HG03196 (cell line): Measurements from ENCODE around the gene UGT1A9.
"Not testable (repeated sequence)": the region's sequence is repeated elsewhere in the genome, so short reads cannot be mapped to it uniquely, and the experiment has no call there.

Source experiments
- ATAC-seq: cut with Tn5 transposase; IDR thresholded peaks from one replicate; pipeline ENCODE4 v1.9.1; 2021; ENCODE audit not compliant: unreplicated experiment

The UGT1A9 gene

DNA sequence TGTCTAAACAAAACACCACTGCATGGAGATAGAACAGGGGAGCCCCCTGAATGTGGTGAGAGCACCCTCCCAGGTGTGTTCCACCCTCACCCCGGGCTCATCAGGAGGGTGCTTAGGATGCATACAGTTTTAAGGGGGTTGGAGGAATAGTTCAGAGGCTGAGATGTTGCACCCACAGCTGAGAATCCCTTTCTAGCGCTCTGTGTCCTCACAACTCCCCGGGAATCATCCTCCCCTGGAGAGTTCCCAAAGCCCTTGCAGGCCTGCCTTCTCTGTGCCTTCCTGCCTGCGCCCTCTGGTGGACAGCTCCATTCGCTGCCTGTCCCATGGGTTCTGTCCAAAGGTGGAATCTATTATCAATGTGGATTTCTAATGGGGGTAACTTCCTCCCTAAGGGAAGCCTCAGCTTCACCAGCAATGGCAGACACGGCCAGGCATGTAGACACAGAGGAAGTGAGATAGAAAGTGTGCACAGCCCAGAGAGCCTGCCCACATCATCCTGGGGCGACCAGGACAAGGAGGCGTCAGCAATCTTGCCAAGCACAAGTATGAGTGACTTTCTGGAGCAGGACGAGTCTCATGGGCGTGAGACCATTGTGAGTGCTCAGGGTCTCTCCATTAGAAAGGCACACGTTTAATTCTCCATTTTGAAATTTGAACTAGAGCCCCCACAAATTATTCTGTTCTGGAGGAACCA lies 39.8 kb downstream of the UGT1A9 start:
- peak; percentile 61 for ATAC-seq

DNA sequence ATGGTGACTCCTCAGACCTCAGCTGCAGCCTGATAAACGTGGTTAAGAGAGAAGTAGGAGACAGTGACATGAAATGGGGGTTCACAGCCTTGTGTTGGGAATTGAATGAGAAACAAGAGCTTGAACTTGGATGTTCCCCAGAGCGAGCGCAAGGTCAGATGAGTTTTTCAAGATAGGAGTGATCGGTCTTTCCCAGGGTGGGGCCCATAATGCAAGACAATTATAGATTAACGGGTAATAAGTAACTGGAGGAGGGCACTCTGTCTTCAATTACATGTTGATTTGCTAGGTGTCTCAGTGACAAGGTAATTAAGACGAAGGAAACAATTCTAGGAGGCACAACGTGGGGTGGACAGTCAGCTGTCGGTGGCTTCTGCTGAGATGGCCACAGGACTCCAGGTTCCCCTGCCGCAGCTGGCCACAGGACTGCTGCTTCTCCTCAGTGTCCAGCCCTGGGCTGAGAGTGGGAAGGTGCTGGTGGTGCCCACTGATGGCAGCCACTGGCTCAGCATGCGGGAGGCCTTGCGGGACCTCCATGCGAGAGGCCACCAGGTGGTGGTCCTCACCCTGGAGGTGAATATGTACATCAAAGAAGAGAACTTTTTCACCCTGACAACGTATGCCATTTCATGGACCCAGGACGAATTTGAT lies 41.0 kb downstream of the UGT1A9 start, which contains the start of gene UGT1A5:
TSS of gene UGT1A5 (plus strand) at position 297 of the 651 bp plus-strand sequence. CDS start at position 382, 85 bp downstream.
- no peak for ATAC-seq

DNA sequence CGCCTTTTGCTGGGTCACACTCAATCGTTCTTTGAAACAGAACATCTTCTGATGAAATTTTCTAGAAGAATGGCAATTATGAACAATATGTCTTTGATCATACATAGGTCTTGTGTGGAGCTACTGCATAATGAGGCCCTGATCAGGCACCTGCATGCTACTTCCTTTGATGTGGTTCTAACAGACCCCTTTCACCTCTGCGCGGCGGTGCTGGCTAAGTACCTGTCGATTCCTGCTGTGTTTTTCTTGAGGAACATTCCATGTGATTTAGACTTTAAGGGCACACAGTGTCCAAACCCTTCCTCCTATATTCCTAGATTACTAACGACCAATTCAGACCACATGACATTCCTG lies 41.5 kb downstream of the UGT1A9 start:
- no peak for ATAC-seq

DNA sequence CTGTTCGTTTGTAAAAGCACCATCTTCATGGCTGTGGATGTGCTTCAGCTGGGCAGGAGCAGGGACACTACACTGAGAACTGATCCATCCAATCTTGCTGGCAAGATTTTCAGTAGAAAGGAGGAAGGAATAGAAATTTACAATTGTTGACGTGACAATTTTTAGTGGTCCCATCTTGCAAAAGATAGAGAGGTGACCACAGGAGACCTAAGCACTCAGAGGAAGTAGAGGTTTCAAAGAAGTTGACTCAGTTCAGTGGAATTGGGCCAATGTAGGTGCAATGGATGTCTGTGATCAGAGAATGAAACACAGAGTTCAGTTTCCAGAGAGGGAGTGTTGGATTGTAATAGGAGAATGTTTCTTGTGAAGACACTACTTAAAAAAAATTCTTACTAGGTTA lies 42.4 kb downstream of the UGT1A9 start:
- no peak for ATAC-seq

DNA sequence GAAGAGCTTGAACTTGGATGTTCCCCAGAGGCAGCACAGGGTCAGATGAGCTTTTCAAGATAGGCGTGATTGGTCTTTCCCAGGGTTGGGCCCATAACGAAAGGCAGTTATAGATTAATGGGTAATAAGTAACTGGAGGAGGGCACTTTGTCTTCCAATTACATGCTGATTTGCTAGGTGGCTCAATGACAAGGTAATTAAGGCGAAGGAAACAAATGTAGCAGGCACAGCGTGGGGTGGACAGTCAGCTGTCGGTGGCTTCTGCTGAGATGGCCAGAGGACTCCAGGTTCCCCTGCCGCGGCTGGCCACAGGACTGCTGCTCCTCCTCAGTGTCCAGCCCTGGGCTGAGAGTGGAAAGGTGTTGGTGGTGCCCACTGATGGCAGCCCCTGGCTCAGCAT lies 46.9 kb downstream of the UGT1A9 start, which contains the start of gene UGT1A4:
TSS of gene UGT1A4 (plus strand) at position 185 of the 400 bp plus-strand sequence. CDS start at position 270, 85 bp downstream.
- ATAC-seq: no peak

DNA sequence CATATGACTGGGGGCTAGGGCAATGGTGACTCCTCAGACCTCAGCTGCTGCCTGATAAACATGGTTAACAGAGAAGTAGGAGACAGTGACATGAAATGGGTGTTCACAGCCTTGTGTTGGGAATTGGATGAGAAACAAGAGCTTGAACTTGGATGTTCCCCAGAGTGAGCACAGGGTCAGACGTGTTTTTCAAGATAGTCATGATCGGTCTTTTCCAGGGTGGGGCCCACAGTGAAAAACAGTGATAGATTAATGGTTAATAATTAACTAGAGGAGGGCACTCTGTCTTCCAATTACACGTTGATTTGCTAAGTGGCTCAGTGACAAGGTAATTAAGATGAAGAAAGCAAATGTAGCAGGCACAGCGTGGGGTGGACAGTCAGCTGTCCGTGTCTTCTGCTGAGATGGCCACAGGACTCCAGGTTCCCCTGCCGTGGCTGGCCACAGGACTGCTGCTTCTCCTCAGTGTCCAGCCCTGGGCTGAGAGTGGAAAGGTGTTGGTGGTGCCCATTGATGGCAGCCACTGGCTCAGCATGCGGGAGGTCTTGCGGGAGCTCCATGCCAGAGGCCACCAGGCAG lies 57.1 kb downstream of the UGT1A9 start, which contains the start of gene UGT1A3:
TSS of gene UGT1A3 (plus strand) at position 320 of the 579 bp plus-strand sequence. CDS start at position 405, 85 bp downstream.
- ATAC-seq: no peak

DNA sequence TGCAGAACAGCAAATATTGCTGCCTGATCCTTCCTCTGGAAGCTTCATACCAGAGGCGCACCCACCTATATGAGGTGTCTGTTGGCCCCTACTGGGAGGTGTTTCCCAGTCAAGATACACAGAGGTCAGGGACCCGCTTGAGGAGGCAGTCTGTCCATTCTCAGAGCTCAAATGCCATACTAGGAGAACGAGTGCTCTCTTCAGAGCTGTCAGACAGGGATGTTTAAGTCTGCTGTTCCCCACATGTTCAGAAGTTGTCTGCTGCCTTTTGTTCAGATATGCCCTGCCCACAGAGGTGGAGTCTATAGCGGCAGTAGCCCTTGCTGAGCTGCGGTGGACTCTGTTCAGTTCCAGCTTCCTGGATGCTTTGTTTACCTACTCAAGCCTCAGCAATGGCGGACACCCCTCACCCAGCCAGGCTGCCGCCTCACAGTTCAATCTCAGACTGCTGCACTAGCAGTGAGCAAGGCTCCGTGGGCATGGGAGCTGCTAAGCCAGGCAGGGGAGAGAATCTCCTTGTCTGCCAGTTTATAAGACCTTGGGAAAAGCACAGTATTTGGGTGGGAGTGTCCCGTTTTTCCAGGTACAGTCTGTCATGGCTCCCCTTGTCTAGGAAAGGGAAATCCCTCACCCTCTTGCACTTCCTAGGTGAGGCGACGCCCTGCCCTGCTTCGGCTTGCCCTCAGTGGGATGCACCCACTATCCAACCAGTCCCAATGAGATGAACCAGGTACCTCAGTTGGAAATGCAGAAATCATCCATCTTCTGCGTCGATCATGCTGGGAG lies 65.4 kb downstream of the UGT1A9 start:
- not testable (repeated sequence) for ATAC-seq

DNA sequence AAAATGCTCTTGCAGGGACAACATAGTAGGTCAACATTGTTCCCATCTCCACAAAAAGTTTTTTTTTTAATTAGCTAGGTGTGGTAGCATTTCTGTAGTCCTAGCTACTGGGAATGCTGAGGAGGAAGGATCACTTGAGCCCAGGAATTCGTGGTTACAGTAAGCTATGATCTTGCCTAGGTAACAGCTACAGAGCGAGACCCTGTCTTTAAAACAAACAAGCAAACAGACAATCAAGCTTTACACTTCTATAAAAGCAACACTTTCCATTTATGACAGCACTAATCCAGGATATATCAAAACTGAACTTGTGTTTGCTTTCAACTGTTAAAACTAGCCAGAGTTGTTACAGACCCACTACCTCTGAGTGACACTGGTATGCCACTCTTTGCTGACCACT lies 69.2 kb downstream of the UGT1A9 start:
- ATAC-seq: no peak

DNA sequence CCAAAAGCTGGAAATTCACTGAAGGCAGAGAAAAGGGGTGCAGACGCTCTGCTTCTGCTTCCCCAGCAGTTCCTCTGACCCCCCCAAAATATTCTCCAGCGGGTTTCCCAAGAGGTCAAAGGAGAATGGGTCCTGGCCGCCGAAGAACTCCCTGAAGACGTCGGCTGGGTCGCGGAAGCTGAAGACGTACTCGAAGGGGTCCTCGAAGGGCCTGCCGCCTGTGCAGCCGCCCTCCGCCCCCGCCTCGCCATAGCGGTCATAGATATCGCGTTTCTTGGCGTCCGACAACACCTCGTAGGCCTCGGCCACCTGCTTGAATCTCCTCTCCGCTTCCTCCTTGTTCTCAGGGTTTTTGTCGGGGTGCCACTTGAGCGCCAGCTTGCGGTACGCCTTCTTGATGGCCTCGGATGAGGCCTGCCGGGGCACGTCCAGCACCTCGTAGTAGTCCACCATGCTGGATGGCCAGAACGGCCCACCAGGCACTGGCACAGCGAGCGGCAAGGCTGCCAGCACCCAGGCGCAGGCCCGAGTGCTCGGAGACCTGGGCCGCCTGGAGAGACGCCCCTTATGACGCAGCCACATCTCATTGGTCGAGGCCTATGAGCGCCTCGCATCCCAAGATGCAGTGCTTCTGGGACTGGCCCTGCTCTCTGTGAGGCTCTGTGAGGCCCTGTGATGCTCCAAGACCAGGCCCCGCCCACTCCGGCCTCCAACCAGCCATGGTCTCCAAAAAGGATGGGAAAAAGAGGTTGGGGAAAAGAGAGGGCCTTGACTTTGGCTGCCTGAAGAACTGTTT lies 72.0 kb downstream of the UGT1A9 start:
- ATAC-seq: no peak

DNA sequence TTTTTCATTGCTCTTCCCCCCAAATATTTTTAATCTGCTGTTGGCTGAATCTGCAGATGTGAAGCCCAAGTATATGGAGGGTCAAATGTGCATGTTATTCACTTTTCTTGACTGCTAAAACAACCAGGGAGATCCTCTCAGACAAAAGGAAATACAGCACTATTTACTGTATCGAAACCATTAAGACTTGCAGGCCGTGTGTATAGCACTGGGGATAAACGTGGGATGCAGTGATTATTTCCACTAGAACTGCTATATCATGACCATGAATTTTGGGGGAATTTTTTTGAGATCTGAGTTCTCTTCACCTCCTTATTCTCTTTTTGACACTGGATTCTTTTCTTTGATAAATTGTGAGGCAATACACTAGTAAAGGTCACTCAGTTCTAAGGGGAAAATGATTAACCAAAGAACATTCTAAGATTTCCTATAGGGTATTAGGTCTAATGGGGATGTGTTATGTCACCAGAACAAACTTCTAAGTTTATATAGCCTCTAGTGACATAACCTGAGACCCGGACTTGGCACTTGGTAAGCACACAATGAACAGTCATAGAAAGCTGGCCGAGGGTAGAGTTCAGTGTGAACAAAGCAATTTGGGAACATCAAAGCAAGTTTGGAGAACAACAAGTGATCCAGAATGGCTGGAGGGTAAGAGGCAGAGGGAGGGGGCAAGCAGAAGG lies 73.5 kb downstream of the UGT1A9 start:
- no peak for ATAC-seq

DNA sequence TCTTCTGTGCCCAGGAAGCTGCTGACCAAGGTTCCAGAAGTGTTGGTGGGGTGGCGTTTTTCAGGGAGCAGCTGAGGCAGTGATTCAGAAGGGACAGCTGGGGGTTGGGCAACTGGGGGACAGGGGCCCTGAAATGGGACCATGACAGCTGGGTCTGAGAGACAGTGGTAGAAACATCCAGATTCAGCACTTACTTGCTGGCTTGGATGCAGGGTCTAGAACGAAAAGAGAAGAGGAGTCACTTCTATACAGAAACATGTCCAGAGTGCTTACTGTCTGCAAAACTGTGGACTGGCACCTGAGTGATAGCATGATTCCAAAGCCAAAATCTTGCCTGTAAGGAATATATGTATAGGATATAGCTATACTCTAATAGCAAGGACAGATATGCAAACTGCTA lies 74.1 kb downstream of the UGT1A9 start:
- ATAC-seq: not testable (repeated sequence)

DNA sequence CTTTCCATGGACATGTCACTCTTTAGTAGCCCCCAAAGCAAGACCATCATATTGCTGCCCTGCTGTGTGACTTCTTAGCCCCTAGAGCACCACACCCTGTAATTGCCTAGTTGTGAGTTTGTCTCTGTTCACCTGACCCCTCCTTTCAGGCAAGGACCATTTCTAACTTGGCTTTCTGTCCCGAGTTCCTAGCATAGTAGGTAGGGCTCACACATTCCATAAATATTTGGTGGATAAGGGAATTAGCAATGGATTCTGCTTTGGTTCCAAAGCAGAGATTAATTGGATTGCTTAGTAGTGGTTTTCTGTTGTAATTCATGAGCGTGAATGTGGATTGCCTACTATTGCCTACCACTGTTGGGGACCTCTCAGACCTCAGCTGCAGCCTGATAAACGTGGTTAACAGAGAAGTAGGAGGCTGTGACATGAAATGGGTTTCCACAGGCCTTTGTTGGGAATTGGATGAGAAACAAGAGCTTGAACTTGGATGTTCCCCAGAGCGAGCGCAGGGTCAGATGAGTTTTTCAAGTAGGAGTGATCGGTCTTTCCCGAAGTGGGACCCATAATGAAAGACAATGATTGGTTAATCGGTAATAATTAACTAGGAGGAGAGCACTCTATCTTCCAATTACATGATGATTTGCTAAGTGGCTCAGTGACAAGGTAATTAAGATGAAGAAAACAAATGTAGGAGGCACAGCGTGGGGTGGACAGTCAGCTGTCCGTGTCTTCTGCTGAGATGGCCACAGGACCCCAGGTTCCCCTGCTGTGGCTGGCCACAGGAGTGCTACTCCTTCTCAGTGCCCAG lies 75.0 kb downstream of the UGT1A9 start:
- no peak for ATAC-seq

DNA sequence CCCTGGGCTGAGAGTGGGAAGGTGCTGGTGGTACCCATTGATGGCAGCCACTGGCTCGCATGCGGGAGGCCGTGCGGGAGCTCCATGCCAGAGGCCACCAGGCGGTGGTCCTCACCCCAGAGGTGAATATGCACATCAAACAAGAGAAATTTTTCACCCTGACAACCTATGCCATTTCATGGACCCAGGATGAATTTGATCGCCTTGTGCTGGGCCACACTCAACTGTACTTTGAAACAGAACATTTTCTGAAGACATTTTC lies 75.5 kb downstream of the UGT1A9 start:
- ATAC-seq: no peak

DNA sequence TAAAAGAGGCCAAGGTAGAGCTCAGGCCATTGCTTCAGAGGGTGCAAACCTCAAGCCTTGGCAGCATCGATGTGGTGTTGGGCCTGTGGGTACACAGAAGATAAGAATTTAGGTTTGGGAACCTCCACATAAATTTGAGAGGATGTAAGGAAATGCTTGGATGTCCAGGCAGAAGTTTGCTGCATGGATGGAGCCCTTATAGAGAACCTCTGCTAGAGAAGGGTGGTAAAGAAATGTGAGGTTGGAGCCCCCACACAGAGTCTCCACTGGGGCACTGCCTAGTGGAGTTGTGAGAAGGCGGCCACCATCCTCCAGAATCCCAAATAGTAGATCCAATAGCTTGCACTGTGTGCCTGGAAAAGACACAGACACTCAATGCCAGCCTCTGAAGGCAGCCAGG lies 79.0 kb downstream of the UGT1A9 start:
- ATAC-seq: not testable (repeated sequence)

DNA sequence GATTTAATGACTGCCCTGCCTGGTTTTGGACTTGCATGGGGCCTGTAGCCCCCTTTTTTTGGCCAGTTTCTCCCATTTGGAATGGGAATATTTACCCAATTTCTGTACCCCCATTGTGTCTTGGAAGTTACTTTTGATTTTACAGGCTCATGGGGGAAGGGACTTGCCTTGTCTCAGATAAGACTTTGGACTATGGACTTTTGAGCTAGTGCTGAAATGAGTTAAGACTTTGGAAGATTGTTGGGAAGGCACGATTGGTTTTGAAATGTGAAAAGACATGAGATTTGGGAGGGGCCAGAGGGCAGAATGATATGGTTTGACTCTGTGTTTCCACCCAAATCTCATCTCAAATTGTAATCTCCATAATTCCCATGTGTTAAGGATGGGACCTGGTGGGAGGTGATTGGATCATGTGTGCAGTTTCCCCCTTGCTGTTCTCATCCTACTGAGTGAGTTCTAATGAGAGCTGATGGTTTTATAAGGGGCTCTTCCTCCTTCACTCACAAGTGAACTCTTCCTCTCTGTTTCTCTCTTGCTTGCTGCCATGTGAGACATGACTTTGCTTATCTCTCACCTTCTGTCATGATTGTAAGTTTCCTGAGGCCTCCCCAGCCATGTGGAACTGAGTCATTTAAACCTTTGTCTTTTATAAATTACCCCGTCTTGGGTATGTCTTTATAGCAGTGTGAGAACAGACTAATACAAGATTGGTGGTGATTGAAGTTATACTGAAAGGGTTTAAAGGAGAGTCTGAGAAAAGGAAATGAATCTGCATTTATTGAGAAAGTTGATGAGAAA lies 79.7 kb downstream of the UGT1A9 start:
- ATAC-seq: not testable (repeated sequence)

DNA sequence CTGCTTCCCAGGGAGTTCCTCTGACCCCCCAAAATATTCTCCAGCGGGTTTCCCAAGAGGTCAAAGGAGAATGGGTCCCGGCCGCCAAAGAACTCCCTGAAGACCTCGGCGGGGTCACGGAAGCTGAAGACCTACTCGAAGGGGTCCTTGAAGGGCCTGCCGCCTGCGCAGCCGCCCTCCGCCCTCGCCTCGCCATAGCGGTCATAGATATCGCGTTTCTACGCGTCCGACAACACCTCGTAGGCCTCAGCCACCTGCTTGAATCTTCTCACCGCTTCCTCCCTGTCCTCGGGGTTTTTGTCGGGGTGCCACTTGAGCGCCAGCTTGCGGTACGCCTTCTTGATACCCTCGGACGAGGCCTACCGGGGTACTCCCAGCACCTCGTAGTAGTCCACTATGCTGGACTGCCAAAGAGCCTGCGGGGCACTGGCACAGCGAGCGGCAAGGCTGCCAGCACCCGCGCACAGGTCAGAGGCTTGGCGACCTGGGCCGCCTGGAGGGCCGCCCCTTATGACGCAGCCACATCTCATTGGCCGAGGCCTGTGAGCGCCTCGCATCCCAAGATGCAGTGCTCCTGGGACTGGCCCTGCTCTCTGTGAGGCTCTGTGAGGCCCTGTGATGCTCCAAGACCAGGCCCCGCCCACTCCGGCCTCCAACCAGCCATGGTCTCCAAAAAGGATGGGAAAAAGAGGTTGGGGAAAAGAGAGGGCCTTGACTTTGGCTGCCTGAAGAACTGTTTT lies 83.3 kb downstream of the UGT1A9 start:
- no peak for ATAC-seq

DNA sequence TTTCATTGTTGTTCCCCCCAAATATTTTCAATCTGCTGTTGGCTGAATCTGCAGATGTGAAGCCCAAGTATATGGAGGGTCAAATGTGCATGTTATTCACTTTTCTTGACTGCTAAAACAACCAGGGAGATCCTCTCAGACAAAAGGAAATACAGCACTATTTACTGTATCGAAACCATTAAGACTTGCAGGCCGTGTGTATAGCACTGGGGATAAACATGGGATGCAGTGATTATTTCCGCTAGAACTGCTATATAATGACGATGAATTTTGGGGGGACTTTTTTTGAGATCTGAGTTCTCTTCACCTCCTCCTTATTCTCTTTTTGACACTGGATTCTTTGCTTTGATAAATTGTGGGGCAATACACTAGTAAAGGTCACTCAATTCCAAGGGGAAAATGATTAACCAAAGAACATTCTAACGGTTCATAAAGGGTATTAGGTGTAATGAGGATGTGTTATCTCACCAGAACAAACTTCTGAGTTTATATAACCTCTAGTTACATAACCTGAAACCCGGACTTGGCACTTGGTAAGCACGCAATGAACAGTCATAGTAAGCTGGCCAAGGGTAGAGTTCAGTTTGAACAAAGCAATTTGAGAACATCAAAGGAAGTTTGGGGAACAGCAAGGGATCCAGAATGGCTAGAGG lies 84.9 kb downstream of the UGT1A9 start:
- ATAC-seq: no peak
